ENCODE measurements around the gene RBP7.

Gene RBP7

GRCh38 chr1:10065344-10065685 is 68.3 kb downstream of the RBP7 start:
- TF ChIP-seq, protein P1, sequence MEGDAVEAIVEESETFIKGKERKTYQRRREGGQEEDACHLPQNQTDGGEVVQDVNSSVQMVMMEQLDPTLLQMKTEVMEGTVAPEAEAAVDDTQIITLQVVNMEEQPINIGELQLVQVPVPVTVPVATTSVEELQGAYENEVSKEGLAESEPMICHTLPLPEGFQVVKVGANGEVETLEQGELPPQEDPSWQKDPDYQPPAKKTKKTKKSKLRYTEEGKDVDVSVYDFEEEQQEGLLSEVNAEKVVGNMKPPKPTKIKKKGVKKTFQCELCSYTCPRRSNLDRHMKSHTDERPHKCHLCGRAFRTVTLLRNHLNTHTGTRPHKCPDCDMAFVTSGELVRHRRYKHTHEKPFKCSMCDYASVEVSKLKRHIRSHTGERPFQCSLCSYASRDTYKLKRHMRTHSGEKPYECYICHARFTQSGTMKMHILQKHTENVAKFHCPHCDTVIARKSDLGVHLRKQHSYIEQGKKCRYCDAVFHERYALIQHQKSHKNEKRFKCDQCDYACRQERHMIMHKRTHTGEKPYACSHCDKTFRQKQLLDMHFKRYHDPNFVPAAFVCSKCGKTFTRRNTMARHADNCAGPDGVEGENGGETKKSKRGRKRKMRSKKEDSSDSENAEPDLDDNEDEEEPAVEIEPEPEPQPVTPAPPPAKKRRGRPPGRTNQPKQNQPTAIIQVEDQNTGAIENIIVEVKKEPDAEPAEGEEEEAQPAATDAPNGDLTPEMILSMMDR (IDR thresholded peaks at IDR 0.05; ENCODE audit: low read length, missing control alignments), result no peak
- no peak for DNase-seq (ENCODE audit: low read depth)
- H3K4me3 ChIP-seq (replicated peaks; ENCODE audit: low read depth, low read length), result no peak overlapping the region

Measured in fibroblast of pulmonary artery (primary cell).